OCI-LY3 (cell line): ENCODE data around the gene ADAMTS6.

Source experiments
- CTCF ChIP-seq: fragments of 200-600, 300-600 bp; sonication (generic); IDR thresholded peaks from 2 replicates; pipeline ENCODE4 v1.5.1; 2014; ENCODE audit warnings: antibody characterized with exemption, low read length, low read depth
- EZH2phosphoT487 ChIP-seq: fragments of 200-600 bp; shearing (Covaris generic); IDR thresholded peaks from 2 replicates; pipeline ENCODE4 v1.6.1; 2018; ENCODE audit warnings: antibody characterized with exemption, mixed run types, low read depth

DNA sequence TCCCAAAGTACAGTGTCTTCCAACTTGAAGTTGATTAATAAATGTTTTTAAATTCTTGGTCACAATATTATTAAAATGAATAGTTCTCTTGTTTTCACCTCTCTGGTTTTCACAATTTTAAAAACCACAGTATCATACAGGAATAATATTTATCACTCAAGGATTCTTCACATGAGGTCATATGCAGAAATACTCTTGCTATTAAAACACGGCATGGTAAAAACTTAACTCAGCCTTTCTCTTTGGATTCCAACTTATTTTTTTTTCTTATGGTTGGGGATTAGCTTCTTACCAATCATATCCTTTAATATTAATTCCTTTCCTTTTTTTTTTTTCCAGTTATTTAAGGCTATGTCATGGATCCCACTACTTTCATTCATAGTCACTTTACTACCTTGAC lies 289.4 kb downstream of the ADAMTS6 start:
- TF ChIP-seq CTCF (no peak), EZH2phosphoT487 (no peak)
